ENCODE results near the gene FBXL5.

DNA sequence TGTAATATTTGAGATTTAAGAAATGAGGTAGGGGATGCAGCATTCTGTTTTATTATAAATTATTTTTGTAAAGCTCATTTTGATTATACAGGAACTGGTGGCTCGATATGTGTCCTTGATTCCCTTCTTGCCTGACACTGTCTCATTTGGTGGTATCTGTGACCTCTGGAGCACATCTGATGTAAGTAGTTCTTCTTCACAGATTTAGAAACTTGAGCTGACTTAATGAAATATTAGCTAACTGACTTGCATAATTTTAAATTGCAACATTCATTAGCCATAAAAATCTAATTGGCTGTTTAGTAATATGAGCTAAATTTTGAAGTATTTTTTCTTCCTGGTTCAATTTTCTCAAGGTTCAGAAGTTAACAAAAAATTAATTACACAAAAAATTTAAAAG, 69.1 kb downstream of the FBXL5 start:
- TF ChIP-seq, protein P1, sequence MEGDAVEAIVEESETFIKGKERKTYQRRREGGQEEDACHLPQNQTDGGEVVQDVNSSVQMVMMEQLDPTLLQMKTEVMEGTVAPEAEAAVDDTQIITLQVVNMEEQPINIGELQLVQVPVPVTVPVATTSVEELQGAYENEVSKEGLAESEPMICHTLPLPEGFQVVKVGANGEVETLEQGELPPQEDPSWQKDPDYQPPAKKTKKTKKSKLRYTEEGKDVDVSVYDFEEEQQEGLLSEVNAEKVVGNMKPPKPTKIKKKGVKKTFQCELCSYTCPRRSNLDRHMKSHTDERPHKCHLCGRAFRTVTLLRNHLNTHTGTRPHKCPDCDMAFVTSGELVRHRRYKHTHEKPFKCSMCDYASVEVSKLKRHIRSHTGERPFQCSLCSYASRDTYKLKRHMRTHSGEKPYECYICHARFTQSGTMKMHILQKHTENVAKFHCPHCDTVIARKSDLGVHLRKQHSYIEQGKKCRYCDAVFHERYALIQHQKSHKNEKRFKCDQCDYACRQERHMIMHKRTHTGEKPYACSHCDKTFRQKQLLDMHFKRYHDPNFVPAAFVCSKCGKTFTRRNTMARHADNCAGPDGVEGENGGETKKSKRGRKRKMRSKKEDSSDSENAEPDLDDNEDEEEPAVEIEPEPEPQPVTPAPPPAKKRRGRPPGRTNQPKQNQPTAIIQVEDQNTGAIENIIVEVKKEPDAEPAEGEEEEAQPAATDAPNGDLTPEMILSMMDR (IDR thresholded peaks at IDR 0.05), result no peak
- TF ChIP-seq POLR2A (IDR thresholded peaks at IDR 0.05), result no peak

Data from thyroid gland (tissue), 4 donors.